Mesenchymal stem cell (in vitro differentiated cells and primary cell): ENCODE measurements around the gene ILF3.

ENCODE experiments used
- DNase-seq: peaks from one replicate; pipeline ENCODE4 v3.0.0-alpha.2; 2013
- H2AFZ ChIP-seq: one replicate; pipeline ENCODE4 v1.6.1; 2013; ENCODE audit warnings: low read depth, mild to moderate bottlenecking, control low read depth, inconsistent platforms, low read length, moderate library complexity
- H2AK5ac ChIP-seq: 2 replicates; pipeline ENCODE4 v1.6.1; 2013; ENCODE audit warnings: low read length, moderate library complexity, mild to moderate bottlenecking, inconsistent platforms; ENCODE audit not compliant: severe bottlenecking
- H2BK120ac ChIP-seq: one replicate; pipeline ENCODE4 v1.6.1; 2013; ENCODE audit warnings: low read depth, mild to moderate bottlenecking, inconsistent platforms, low read length, moderate library complexity
- H2BK12ac ChIP-seq, 2 experiments: one replicate each; pipeline ENCODE4 v1.6.1; 2013; ENCODE audit warnings: inconsistent platforms in 2 of 2, low read length in 2 of 2, mild to moderate bottlenecking in 2 of 2, moderate library complexity in 2 of 2, control low read depth in 1 of 2
- H2BK15ac ChIP-seq: one replicate; pipeline ENCODE4 v1.6.1; 2013; ENCODE audit warnings: mild to moderate bottlenecking, low read depth, inconsistent platforms; ENCODE audit not compliant: poor library complexity, severe bottlenecking
- H2BK5ac ChIP-seq: 2 replicates; pipeline ENCODE4 v1.6.1; 2013; ENCODE audit warnings: low read depth, mild to moderate bottlenecking, low read length, control low read depth, inconsistent platforms; ENCODE audit not compliant: poor library complexity, severe bottlenecking
- H3K14ac ChIP-seq, 2 experiments: one replicate each; pipeline ENCODE4 v1.6.1; 2013; ENCODE audit warnings: inconsistent platforms in 2 of 2, low read length in 2 of 2, control low read depth in 1 of 2, mild to moderate bottlenecking in 1 of 2, moderate library complexity in 1 of 2
- H3K18ac ChIP-seq, 2 experiments: one replicate each; pipeline ENCODE4 v1.6.1; 2013; ENCODE audit warnings: inconsistent platforms in 2 of 2, low read length in 2 of 2, control low read depth in 1 of 2, low read depth in 1 of 2, mild to moderate bottlenecking in 1 of 2
- H3K23ac ChIP-seq, 2 experiments: one replicate each; pipeline ENCODE4 v1.6.1; 2013; ENCODE audit warnings: inconsistent platforms in 2 of 2, low read length in 2 of 2, mild to moderate bottlenecking in 2 of 2, moderate library complexity in 2 of 2, control low read depth in 1 of 2
- H3K27ac ChIP-seq: 2 replicates; pipeline ENCODE4 v1.5.1; 2013; ENCODE audit warnings: mild to moderate bottlenecking, moderate library complexity, low read length, control low read depth, inconsistent platforms; ENCODE audit not compliant: poor library complexity, severe bottlenecking
- H3K27me3 ChIP-seq, 2 experiments: 2 replicates each; pipeline versions ENCODE4 v1.6.1 to v1.7.0; 2013; ENCODE audit warnings: low read length in 2 of 2, mild to moderate bottlenecking in 2 of 2, moderate library complexity in 2 of 2, control low read depth in 1 of 2, inconsistent platforms in 1 of 2; ENCODE audit not compliant: control insufficient read depth in 1 of 2, insufficient read depth in 1 of 2
- H3K36me3 ChIP-seq, 2 experiments: 2 replicates each; pipeline versions ENCODE4 v1.6.1 to v1.7.0; 2013; ENCODE audit warnings: low read length in 2 of 2, control low read depth in 1 of 2, inconsistent platforms in 1 of 2, low read depth in 1 of 2, mild to moderate bottlenecking in 1 of 2; ENCODE audit not compliant: insufficient read depth in 2 of 2, control insufficient read depth in 1 of 2
- H3K4ac ChIP-seq, 2 experiments: one replicate each; pipeline ENCODE4 v1.6.1; 2013; ENCODE audit warnings: inconsistent platforms in 2 of 2, low read length in 2 of 2, mild to moderate bottlenecking in 2 of 2, moderate library complexity in 2 of 2, control low read depth in 1 of 2, low read depth in 1 of 2
- H3K4me1 ChIP-seq: 2 replicates; pipeline ENCODE4 v1.6.1; 2013; ENCODE audit warnings: low read depth, low read length, control low read depth; ENCODE audit not compliant: control insufficient read depth, insufficient read depth
- H3K4me2 ChIP-seq: 2 replicates; pipeline ENCODE4 v1.6.1; 2013; ENCODE audit warnings: low read length, mild to moderate bottlenecking, inconsistent platforms; ENCODE audit not compliant: poor library complexity, severe bottlenecking
- H3K4me3 ChIP-seq, 2 experiments: 2 replicates each; pipeline versions ENCODE4 v1.5.1 to v1.7.0; 2013; ENCODE audit warnings: low read length in 2 of 2, mild to moderate bottlenecking in 2 of 2, control low read depth in 1 of 2, low read depth in 1 of 2; ENCODE audit not compliant: insufficient read depth in 1 of 2
- H3K79me1 ChIP-seq: replicated peaks from 2 replicates; pipeline ENCODE4 v1.6.1; 2013; ENCODE audit warnings: mild to moderate bottlenecking, control low read depth, low read length, inconsistent platforms; ENCODE audit not compliant: poor library complexity, severe bottlenecking
- H3K9ac ChIP-seq: 2 replicates; pipeline ENCODE4 v1.7.0; 2013; ENCODE audit warnings: mild to moderate bottlenecking, low read length, moderate library complexity
- H3K9me3 ChIP-seq: 2 replicates; pipeline ENCODE4 v1.7.0; 2013; ENCODE audit warnings: mild to moderate bottlenecking, low read length; ENCODE audit not compliant: control insufficient read depth
- H4K8ac ChIP-seq: one replicate; pipeline ENCODE4 v1.6.1; 2013; ENCODE audit warnings: inconsistent platforms, mild to moderate bottlenecking, low read length, moderate library complexity
- H4K91ac ChIP-seq: one replicate; pipeline ENCODE4 v1.6.1; 2013; ENCODE audit warnings: mild to moderate bottlenecking, low read length, inconsistent platforms
- WGBS: methylation state at CpG from one replicate; pipeline ENCODE4 v1.1.7; 2013; ENCODE audit warnings: mixed read lengths; 5-methylcytosine and 5-hydroxymethylcytosine counted together

ILF3 gene

DNA sequence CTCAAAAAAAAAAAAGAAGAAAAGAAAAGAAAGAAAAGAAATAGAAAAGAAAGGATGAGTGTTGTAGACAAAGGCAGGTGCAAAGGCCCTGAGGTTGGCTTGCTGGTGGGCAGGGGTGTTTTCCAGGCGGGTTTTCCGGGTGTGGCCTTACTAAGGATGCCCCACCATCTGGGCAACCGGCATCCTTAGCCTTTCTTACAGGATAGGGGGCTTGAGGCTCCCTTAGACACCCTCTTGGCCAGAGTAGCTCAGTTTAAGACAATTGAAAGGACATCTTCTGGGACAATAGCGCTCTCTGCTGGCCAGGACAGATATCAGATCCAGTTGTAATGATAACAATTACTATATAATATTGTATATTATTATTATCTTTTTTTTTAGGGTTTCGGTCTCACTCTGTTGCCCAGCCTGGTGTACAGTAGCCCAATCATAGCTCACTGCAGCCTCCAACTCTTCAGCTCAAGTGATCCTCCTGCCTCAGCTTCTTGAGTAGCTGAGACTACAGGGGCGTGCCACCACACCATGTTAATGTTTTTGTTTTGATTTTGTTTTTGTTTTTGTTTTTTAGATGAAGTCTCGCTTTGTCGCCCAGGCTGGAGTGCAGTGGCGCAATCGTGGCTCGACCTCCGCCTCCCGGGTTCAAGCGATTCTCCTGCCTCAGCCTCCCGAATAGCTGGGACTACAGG is 45.6 kb downstream of the ILF3 start:
- no peaks in the 10 kb centered on the region for H3K9me3 ChIP-seq
- WGBS = 50% methylated on average over 14 of the region's 15 CpGs
- H4K91ac ChIP-seq = no peak overlapping the region
- no peak overlapping the region for H4K8ac ChIP-seq
- peak; percentile 68 for DNase-seq
- no peak overlapping the region for H3K4ac ChIP-seq
- no peak overlapping the region for H2AFZ ChIP-seq
- H3K4me1 ChIP-seq = peaks cover 16% of the 10 kb centered on the region
- H2BK15ac ChIP-seq = no peak overlapping the region
- no peak overlapping the region for H2BK120ac ChIP-seq
- no peak overlapping the region for H3K14ac ChIP-seq
- H2BK12ac ChIP-seq = no peak overlapping the region
- peaks cover 11% of the 10 kb centered on the region for H3K79me1 ChIP-seq
- no peak overlapping the region for H3K18ac ChIP-seq
- H3K27me3 ChIP-seq = peaks cover 0 to 4% of the 10 kb centered on the region in 2 experiments
- H2BK5ac ChIP-seq = no peak overlapping the region
- H3K9ac ChIP-seq = no peak overlapping the region
- no peak overlapping the region for H3K4me2 ChIP-seq
- H3K27ac ChIP-seq = no peak overlapping the region
- no peak overlapping the region for H3K4me3 ChIP-seq
- H3K23ac ChIP-seq = no peak overlapping the region
- H3K36me3 ChIP-seq = no peaks in the 10 kb centered on the region
- H2AK5ac ChIP-seq = no peak overlapping the region

DNA sequence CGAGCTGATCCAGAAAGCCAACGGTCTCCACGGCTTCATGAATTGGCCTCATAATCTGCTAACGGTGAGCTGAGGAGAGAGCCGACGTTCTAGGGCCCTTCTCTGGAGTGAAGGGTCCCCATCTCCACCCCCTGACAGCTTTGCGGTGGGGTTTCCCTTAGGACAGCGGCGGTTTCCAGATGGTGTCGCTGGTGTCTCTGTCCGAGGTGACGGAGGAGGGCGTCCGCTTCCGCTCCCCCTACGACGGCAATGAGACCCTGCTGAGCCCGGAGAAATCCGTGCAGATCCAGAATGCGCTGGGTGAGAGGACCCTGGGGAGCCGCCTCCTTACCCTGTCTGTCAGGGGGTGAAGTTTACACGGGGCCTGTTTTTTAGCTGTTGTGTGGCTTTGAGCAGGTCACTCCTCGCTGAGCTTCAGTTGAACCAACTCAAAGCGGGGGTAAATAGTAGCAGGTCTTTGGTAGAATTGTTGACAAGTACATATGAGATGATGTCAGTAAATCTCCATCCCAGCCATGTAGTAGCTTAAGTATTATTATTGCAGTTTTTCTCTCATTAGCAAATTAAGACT is 47.9 kb downstream of the ILF3 start:
- Histone ChIP-seq H3K4me1 (peaks cover 5% of the 10 kb centered on the region), H3K36me3 (peaks cover 2 to 5% of the 10 kb centered on the region in 2 experiments), H3K23ac (no peak overlapping the region), H3K27ac (no peak overlapping the region), H3K4ac (no peak overlapping the region), H2BK5ac (no peak overlapping the region), H3K18ac (peak overlapping the region in 1 of 2 experiments; percentile 33), H2BK12ac (no peak overlapping the region), H2BK15ac (no peak overlapping the region), H3K14ac (no peak overlapping the region), H3K4me3 (peak overlapping the region; percentile 92 to 93), H4K91ac (no peak overlapping the region), H2BK120ac (no peak overlapping the region), H3K9me3 (no peaks in the 10 kb centered on the region), H3K4me2 (peak overlapping the region; percentile 96), H3K79me1 (peaks cover 11% of the 10 kb centered on the region), H2AFZ (peak overlapping the region; percentile 100), H2AK5ac (no peak overlapping the region), H3K27me3 (peaks cover 0 to 4% of the 10 kb centered on the region in 2 experiments), H4K8ac (peak overlapping the region; percentile 93), H3K9ac (peak overlapping the region; percentile 92)
- WGBS = 6% methylated on average over 24 of the region's 24 CpGs
- DNase-seq = peak; percentile 40

DNA sequence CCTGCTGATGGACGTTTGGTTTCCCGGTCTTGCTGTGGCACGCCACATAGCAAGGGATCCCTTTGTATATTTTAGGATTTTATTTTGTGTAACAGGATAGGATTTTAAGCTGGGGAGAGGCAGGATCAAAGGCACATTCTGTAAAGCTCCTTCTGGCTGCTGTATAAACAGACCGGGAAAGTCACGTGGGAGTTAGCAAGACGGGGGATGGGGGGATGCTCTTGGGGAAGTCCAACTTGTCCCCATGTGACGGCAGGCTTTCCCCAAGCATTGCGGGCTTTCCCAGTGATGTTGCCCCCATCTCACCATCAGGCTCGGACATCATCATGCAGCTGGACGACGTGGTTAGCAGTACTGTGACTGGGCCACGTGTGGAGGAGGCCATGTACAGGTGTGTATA is 52.8 kb downstream of the ILF3 start:
- 90% methylated on average over 12 of the region's 12 CpGs for WGBS
- Histone ChIP-seq H4K91ac (peak overlapping the region; percentile 78), H3K9me3 (no peaks in the 10 kb centered on the region), H3K4me3 (no peak overlapping the region), H3K27me3 (no peaks in the 10 kb centered on the region), H3K9ac (no peak overlapping the region), H3K4me1 (peaks cover 3% of the 10 kb centered on the region), H2AK5ac (no peak overlapping the region), H2BK15ac (no peak overlapping the region), H2BK120ac (no peak overlapping the region), H2AFZ (no peak overlapping the region), H3K4me2 (no peak overlapping the region), H3K14ac (no peak overlapping the region), H3K36me3 (peaks cover 25 to 28% of the 10 kb centered on the region in 2 experiments), H2BK12ac (no peak overlapping the region), H3K79me1 (peaks cover 12% of the 10 kb centered on the region), H3K4ac (peak overlapping the region in 1 of 2 experiments; percentile 15), H3K18ac (no peak overlapping the region), H2BK5ac (no peak overlapping the region), H3K27ac (no peak overlapping the region), H3K23ac (no peak overlapping the region), H4K8ac (no peak overlapping the region)
- peak; percentile 70 for DNase-seq

DNA sequence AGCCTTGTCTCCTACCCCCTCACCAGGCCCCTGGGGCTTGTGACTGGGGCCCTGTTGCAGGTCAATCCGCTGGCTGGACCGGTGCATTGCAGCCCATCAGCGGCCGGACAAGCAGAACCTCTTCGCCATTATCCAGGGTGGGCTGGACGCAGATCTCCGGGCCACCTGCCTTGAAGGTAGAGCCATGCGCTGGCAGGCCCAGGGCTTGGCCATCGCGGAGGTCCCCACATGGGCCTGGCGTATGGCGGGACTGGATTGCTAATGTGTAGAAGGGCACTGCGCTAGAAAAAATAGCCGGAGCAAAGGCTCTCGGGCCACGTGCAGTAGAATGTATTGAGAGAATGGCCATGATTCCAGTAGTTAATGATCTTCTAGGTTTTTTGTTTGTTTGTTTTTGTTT is 53.3 kb downstream of the ILF3 start:
- WGBS = 97% methylated on average over 16 of the region's 16 CpGs
- H3K23ac ChIP-seq = no peak overlapping the region
- no peak overlapping the region for H2AK5ac ChIP-seq
- H3K4me2 ChIP-seq = no peak overlapping the region
- no peak overlapping the region for H3K18ac ChIP-seq
- H3K27me3 ChIP-seq = no peaks in the 10 kb centered on the region
- no peak overlapping the region for H3K4me3 ChIP-seq
- H3K9me3 ChIP-seq = no peaks in the 10 kb centered on the region
- no peak for DNase-seq
- H2BK12ac ChIP-seq = no peak overlapping the region
- no peak overlapping the region for H3K27ac ChIP-seq
- peaks cover 28 to 31% of the 10 kb centered on the region in 2 experiments for H3K36me3 ChIP-seq
- H3K4me1 ChIP-seq = peaks cover 2% of the 10 kb centered on the region
- H4K8ac ChIP-seq = no peak overlapping the region
- H2AFZ ChIP-seq = no peak overlapping the region
- peak overlapping the region; percentile 78 for H4K91ac ChIP-seq
- peak overlapping the region in 1 of 2 experiments; percentile 15 for H3K4ac ChIP-seq
- no peak overlapping the region for H3K14ac ChIP-seq
- peaks cover 9% of the 10 kb centered on the region for H3K79me1 ChIP-seq
- H2BK5ac ChIP-seq = no peak overlapping the region
- H3K9ac ChIP-seq = no peak overlapping the region
- no peak overlapping the region for H2BK15ac ChIP-seq
- peak overlapping the region; percentile 43 for H2BK120ac ChIP-seq
